Colonic mucosa (tissue), 4 donors: ENCODE measurements around the gene DAPK2. TPM values are rescaled to one million over a fixed set of nuclear protein-coding genes. Genes with fewer than 3 reads are reported as not detected.

Source experiments
- DNase-seq: peaks from one replicate; pipeline ENCODE4 v3.0.0-alpha.2; 2020
- H3K27ac ChIP-seq: fragments of 200-600 bp; one replicate; pipeline ENCODE4 v1.8.0; 2021
- H3K27me3 ChIP-seq: fragments of 200-600 bp; one replicate; pipeline ENCODE4 v1.8.0; 2021
- H3K36me3 ChIP-seq: fragments of 200-600 bp; one replicate; pipeline ENCODE4 v1.8.0; 2021
- H3K4me1 ChIP-seq: fragments of 200-600 bp; one replicate; pipeline ENCODE4 v1.8.0; 2021; ENCODE audit warnings: mild to moderate bottlenecking
- H3K4me3 ChIP-seq: fragments of 200-600 bp; one replicate; pipeline ENCODE4 v1.8.0; 2021
- H3K9ac ChIP-seq, 2 donors: one replicate each; pipeline ENCODE4 v1.7.0; 2013; ENCODE audit warnings: control low read depth in 2 of 2, low read depth in 2 of 2, low read length in 2 of 2
- H3K9me3 ChIP-seq: fragments of 200-600 bp; one replicate; pipeline ENCODE4 v1.8.0; 2021
- intact Hi-C: fragments of 100-400 bp; cut with DNase I; formaldehyde crosslinking; loops from one replicate; pipeline ENCODE4 v1.14.1; 2022
- total RNA-seq, 2 donors: library from RNA; stranded (reverse); fragmentation: NEBNext Ultra II Directional in 1 of 2; extraction: Animal tissue kit (Norgen Biotek cat#: 25700) in 1 of 2; gene quantifications; one replicate each; pipeline ENCODE4 v1.2.1, GENCODE V29; 2021
- TF ChIP-seq, protein P1 (sequence below): fragments of 200-600 bp; IDR thresholded peaks from one replicate; pipeline ENCODE4 v1.8.0; 2022; ENCODE audit warnings: antibody characterized with exemption, mild to moderate bottlenecking
- donor health status: healthy.
- donor health status: DM: no; HTN: no; CAD: no.
- donor health status: DM: no; HTN: no; CAD: no.

Gene DAPK2
- total RNA-seq, 2 donors from 2014 or later: 23.7 to 26.5 TPM

DNA sequence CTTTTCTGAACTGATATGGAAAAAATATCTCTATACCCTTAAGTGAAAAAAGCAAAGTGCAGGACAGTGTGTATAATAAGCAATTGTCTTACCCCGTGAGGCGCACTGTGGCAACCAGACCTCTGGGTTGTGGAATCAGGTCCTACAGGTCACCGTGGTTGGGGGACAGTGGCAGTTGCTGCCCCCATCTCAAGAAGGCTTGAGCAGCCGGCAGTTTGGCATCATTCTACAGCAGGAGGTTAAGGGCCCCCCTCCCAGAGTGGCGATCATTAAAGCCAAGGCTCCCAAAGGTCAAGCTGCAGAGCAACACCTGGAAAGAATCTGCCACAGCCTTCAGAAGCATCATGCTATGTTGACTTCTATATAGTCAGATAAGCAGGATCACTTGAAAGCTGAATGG is 156.5 kb downstream of the DAPK2 start:
- Histone ChIP-seq H3K9me3 (no peaks in the 10 kb centered on the region), H3K27me3 (no peaks in the 10 kb centered on the region), H3K4me1 (no peaks in the 10 kb centered on the region), H3K4me3 (no peak overlapping the region), H3K27ac (no peak overlapping the region), H3K9ac (no peak overlapping the region), H3K36me3 (no peaks in the 10 kb centered on the region)
- intact Hi-C loops: loop anchor here (5.0 kb wide), 1 partner anchor 138 kb away; no protein-coding TSS in a partner anchor
- TF ChIP-seq, protein P1, sequence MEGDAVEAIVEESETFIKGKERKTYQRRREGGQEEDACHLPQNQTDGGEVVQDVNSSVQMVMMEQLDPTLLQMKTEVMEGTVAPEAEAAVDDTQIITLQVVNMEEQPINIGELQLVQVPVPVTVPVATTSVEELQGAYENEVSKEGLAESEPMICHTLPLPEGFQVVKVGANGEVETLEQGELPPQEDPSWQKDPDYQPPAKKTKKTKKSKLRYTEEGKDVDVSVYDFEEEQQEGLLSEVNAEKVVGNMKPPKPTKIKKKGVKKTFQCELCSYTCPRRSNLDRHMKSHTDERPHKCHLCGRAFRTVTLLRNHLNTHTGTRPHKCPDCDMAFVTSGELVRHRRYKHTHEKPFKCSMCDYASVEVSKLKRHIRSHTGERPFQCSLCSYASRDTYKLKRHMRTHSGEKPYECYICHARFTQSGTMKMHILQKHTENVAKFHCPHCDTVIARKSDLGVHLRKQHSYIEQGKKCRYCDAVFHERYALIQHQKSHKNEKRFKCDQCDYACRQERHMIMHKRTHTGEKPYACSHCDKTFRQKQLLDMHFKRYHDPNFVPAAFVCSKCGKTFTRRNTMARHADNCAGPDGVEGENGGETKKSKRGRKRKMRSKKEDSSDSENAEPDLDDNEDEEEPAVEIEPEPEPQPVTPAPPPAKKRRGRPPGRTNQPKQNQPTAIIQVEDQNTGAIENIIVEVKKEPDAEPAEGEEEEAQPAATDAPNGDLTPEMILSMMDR: no peak
- DNase-seq: no peak

DNA sequence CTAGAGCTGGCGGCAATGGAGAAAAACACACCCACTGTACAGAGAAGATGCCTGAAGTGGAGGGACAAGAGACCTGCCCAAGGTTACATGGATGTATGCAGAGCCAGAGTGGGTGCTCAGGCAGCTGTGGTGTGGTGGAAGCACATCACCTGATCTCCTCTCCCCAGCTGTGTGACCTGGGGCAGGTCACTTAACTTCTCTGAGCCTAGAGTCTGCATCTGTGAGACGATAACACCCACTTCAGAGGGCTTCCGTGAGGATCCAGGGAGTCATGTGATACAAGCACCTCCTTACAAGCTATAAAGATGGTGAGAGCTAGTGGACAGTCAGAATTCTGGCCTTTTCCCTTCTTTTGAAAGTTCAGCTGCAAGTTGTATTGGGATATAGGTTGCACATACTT is 157.5 kb downstream of the DAPK2 start:
- Histone ChIP-seq H3K27ac (no peak overlapping the region), H3K9ac (no peak overlapping the region), H3K27me3 (no peaks in the 10 kb centered on the region), H3K4me3 (no peak overlapping the region), H3K36me3 (no peaks in the 10 kb centered on the region), H3K9me3 (no peaks in the 10 kb centered on the region), H3K4me1 (no peaks in the 10 kb centered on the region)
- intact Hi-C loops: no loop called here
- DNase-seq: no peak
- TF ChIP-seq, protein P1: no peak

DNA sequence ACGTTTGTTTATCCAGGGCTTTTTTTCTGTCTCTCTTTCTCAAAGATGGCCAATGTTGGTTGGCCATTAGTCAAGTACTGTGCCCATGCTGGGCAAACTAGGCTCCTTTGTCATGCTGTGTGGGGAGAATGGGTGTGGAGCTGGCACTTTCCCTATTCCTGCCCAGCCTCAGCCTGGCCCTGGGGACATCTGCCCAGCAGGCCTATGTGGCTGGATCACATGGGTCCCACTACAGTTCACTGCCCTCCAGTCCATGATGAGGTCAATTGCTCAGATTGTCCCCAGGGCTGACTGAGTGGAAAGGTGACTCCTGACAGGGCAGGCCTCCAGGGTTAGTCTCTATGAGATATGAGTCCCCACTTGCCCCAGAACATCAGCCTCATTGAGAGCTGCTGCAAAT is 158.1 kb downstream of the DAPK2 start:
- Histone ChIP-seq H3K27ac (no peak overlapping the region), H3K9me3 (no peaks in the 10 kb centered on the region), H3K27me3 (no peaks in the 10 kb centered on the region), H3K9ac (no peak overlapping the region), H3K4me3 (no peak overlapping the region), H3K4me1 (no peaks in the 10 kb centered on the region), H3K36me3 (no peaks in the 10 kb centered on the region)
- TF ChIP-seq, protein P1: no peak
- intact Hi-C loops: no loop called here
- no peak for DNase-seq

DNA sequence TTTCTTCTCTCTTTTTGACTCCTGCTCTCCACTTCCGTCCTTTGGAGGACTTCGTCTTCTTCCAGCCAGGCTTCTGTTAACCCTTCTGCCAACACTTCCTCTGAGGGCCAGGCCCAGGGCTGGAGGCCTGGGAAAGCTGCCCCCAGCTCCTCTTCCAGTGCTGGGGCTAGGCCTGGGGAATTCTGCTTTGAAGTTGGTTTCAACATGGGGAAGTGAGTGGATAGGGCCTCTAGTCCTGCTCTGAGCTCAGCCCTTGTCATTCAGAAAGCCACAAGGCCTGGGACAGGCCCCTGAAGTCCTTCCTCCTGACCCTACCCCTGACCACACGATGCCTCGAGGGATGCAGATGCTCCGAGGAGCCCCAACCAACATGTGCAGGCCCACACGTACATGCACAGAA is 158.7 kb downstream of the DAPK2 start:
- Histone ChIP-seq H3K9me3 (no peaks in the 10 kb centered on the region), H3K27me3 (no peaks in the 10 kb centered on the region), H3K36me3 (no peaks in the 10 kb centered on the region), H3K27ac (no peak overlapping the region), H3K9ac (no peak overlapping the region), H3K4me3 (no peak overlapping the region), H3K4me1 (no peaks in the 10 kb centered on the region)
- no peak for DNase-seq
- TF ChIP-seq, protein P1: no peak
- intact Hi-C loops: no loop called here

DNA sequence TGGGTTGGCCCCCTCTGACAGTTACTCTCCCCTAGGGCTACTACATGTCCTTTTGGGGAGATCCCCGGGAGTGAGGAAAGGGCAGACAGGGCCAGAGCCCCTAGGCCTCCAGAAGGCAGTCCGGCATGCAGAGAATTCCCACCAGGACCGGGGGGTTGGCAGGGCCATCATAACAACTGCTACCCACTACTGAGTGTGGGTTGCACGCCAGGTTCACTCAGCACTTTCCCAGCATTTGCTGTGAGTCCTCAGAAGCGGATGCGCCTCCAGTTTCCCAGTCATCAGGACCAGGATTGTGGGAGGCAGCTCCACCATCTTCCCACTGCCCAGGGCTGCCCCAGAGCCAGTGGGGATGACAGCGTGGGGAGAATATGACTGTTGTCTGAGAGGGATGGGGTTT is 161.3 kb downstream of the DAPK2 start:
- no peak overlapping the region for H3K27ac ChIP-seq
- H3K36me3 ChIP-seq: no peaks in the 10 kb centered on the region
- TF ChIP-seq, protein P1: no peak
- H3K9me3 ChIP-seq: no peaks in the 10 kb centered on the region
- no peaks in the 10 kb centered on the region for H3K27me3 ChIP-seq
- intact Hi-C loops: no loop called here
- no peaks in the 10 kb centered on the region for H3K4me1 ChIP-seq
- no peak for DNase-seq
- no peak overlapping the region for H3K4me3 ChIP-seq
- no peak overlapping the region for H3K9ac ChIP-seq

DNA sequence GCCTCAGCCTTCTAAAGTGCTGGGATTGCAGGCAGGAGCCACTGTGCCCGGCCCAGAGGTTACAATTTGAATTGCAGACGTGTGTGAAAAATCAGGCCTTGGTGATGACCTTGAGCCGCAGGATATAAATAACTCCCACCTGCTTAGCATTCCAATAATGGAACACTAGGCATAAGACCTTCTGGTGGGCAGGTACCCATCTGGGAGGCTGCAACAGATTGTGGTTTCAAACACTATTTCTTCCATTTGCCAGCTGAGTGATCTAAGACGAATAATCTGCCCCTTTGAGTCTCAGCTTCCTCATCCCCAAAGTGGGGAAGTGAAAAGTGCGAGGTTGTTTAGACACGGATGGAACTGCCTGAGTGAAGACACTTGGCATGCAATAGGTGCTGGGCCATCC is 164.9 kb downstream of the DAPK2 start:
- Histone ChIP-seq H3K4me3 (no peak overlapping the region), H3K36me3 (no peaks in the 10 kb centered on the region), H3K4me1 (no peaks in the 10 kb centered on the region), H3K9ac (no peak overlapping the region), H3K27me3 (no peaks in the 10 kb centered on the region), H3K27ac (no peak overlapping the region), H3K9me3 (no peaks in the 10 kb centered on the region)
- DNase-seq: no peak
- TF ChIP-seq, protein P1: no peak
- intact Hi-C loops: no loop called here
